Measurements from ENCODE around the gene CD109.

DNA sequence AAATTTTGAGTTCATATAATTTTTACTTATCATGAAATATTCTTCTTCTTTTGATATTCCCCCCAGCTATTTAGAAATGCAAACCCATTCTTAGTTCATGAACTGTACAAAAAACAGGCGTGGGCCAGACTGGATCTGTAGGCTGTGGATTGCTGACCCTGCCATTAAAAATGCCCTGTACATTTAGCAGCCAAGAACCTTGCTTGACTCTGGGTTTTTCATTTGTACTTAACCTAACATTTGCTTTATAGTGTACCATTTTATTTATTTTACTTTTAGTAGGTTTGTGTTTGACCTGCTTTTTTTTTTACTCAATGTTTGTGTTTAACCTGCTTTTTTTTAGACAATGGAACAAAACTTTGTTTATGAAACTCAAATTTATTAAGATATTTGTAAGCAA, 14.9 kb downstream of the CD109 start:
- TF ChIP-seq, protein P1, sequence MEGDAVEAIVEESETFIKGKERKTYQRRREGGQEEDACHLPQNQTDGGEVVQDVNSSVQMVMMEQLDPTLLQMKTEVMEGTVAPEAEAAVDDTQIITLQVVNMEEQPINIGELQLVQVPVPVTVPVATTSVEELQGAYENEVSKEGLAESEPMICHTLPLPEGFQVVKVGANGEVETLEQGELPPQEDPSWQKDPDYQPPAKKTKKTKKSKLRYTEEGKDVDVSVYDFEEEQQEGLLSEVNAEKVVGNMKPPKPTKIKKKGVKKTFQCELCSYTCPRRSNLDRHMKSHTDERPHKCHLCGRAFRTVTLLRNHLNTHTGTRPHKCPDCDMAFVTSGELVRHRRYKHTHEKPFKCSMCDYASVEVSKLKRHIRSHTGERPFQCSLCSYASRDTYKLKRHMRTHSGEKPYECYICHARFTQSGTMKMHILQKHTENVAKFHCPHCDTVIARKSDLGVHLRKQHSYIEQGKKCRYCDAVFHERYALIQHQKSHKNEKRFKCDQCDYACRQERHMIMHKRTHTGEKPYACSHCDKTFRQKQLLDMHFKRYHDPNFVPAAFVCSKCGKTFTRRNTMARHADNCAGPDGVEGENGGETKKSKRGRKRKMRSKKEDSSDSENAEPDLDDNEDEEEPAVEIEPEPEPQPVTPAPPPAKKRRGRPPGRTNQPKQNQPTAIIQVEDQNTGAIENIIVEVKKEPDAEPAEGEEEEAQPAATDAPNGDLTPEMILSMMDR (IDR thresholded peaks at IDR 0.05), result no peak
- no peak for TF ChIP-seq POLR2A (IDR thresholded peaks at IDR 0.05)
